GM23248 (cell line): ENCODE data around the gene GRIP1.

ENCODE experiments used
- EZH2 ChIP-seq: fragments of 200-600 bp; sonication (generic); IDR thresholded peaks from 2 replicates; pipeline ENCODE4 v1.6.1; 2018; ENCODE audit warnings: antibody characterized with exemption, mild to moderate bottlenecking; ENCODE audit not compliant: insufficient read depth, poor library complexity, severe bottlenecking
- EZH2phosphoT487 ChIP-seq: fragments of 200-600 bp; sonication (generic); IDR thresholded peaks from 2 replicates; pipeline ENCODE4 v1.6.1; 2018; ENCODE audit warnings: antibody characterized with exemption, moderate library complexity, mild to moderate bottlenecking, low read depth; ENCODE audit not compliant: insufficient read depth

DNA sequence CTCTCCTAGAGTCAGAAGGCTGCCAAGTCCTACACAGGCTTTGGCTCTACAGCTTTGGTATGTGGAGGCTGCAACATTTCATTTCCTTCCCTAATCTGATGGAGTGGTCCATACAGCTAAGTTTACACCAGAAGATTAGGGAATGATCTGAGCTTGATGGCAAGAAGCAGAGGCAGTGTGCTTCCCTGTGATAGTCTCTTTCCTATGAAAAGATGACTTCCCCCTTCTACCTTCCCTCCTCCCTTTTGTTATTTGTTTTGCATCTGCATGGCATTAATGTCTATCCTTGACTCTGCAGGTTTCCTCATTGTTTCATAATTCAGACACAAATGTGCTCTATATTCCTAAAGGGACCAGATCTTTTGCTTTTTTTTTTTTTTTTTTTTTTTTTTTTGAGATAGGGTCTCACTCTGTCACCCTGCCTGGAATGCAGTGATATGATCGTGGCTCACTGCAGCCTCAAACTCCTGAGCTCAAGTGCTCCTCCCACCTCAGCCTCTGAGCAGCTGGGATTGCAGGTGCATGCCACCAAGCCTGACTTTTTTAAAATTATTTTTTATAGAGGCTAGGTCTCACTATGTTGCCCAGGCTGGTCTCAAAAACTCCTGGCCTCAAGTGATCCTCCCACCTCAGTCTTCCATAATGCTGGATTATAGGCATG lies 76.3 kb downstream of the GRIP1 start:
- TF ChIP-seq EZH2phosphoT487 (no peak), EZH2 (no peak)
